HG03432 (cell line): ENCODE data around the gene PTPRQ.

Experiments used
- ATAC-seq: cut with Tn5 transposase; IDR thresholded peaks from one replicate; pipeline ENCODE4 v1.9.1; 2021; ENCODE audit warnings: mild to moderate bottlenecking, moderate library complexity; ENCODE audit not compliant: unreplicated experiment

Gene PTPRQ

DNA sequence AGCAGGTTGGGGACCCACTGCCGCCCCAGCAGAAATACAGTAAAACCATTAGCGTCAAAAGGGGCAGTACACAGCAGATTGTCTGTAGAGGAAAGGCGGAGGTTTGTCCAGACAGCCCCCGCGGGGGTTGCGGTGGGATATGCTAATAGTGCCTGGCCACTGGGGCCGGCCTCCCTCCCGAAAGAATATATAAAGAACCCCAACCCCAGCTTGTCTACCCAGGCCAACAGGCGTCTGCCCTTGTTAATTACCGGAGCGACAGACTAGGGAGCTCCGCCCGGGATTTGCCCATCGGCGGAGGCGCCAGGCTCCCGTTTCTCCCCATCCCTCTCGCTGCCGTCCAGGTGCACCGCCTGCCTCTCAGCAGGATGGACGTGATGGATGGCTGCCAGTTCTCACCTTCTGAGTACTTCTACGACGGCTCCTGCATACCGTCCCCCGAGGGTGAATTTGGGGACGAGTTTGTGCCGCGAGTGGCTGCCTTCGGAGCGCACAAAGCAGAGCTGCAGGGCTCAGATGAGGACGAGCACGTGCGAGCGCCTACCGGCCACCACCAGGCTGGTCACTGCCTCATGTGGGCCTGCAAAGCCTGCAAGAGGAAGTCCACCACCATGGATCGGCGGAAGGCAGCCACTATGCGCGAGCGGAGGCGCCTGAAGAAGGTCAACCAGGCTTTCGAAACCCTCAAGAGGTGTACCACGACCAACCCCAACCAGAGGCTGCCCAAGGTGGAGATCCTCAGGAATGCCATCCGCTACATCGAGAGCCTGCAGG is 272.8 kb downstream of the PTPRQ start, which contains the start of gene MYF5:
TSS of gene MYF5 (plus strand) at position 217 of the 774 bp plus-strand sequence. CDS start at position 369, 152 bp downstream.
- ATAC-seq, result no peak

- no peak for ATAC-seq
These were observed 273.8 kb downstream of the PTPRQ start for GRCh38 chr12:80717856-80718255.

- ATAC-seq, result no peak
These were observed 276.5 kb downstream of the PTPRQ start for GRCh38 chr12:80720516-80720915.

- no peak for ATAC-seq
These were observed 277.3 kb downstream of the PTPRQ start for GRCh38 chr12:80721326-80721725.
